NCI-H1048 (cell line): ENCODE measurements around the gene SLA2.
"Not testable (repeated sequence)": the region's sequence is repeated elsewhere in the genome, so short reads cannot be mapped to it uniquely, and the experiment has no call there.

Source experiments
- DNase-seq: peaks from one replicate; lab custom pipeline; 2025; lab: John Stamatoyannopoulos, UW

Gene SLA2

DNA sequence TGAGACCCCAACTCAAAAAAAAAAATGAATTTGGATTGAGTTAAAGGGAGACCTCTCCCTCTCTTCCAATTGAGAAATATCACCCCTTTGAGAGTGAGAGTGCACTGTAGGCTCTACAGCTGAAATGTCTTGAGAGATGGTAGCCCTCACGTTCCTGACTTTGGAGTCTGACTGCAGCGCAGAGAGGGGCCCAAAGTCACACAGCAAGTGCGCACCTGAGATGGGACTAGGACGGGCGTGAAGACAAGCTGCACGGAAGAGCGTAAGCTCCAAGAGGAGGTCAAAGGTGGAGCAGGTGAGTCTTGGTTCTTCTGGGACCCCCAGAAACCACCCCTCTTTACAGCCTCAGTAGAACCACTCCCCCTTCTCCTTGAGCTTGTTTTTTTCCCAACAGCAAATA, 643 bp downstream of the SLA2 start:
- no peak for DNase-seq

DNA sequence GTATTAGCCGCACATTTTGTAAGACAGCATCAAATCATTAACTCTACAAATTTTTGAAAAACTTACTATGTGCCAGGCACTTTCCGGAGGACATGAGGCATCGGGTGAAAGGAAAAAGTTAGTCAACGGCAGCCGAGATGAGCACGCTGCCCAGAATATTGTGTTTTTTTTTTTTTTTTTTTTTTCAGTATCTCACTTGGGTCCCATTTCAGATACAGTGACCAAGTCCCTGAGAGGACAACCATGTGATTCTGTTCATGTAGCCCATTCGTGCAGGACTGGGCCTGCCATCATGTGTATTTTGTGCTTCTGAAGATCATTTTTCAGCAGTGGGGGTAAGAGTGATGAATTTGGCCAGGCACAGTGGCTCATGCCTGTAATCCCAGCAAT, 1.3 kb downstream of the SLA2 start:
- no peak for DNase-seq

DNA sequence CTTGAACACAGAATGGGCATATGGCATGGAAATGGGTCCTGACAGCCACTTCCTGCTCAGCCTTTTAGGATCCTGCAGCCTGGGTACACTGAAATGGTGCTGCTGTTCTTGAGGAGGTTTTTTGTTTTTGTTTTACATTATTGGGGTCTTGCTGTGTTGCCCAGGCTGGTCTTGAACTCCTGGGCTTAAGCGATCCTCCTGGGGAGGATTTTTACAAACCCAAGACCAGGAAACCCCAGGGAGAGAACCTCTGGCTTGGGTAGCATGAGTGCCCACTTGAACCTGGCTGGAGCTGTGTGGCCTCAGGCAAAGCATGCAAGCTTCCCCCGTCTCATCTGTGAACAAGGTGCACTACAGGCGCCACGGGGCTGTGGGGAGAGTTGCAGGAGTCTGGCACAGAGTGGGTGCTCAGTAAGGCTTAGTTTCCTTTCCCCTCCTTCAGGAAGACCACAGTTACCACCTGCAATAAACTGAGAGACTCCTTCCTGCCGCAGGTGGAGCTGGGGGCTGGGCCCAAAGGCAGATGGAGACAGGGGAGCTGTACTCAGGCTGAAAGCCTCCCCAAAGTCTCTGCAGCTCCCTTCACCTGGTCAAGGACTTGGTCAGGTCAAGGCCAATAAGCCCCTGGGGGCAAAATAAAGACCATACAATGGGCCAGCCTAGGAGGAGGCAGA, 1.8 kb downstream of the SLA2 start:
- no peak for DNase-seq

DNA sequence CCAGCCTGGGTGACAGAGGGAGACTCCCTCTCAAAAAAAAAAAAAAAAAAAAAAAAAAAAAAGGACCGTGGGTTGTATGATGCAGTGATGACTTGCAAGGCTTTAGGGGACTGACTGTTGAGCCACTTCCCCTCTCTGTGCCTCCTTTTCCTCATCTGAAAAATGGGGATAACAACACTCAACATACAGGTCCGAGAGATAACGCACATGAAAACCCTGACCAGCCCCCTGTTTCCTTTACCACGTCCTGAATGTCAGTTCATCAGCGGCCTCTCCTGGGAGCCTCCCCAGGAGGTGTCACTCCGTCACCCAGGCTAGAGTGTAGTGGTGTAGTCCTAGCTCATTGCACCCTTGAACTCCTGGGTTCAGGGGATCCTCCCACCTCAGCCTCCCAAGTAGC, 3.9 kb downstream of the SLA2 start:
- DNase-seq = no peak

DNA sequence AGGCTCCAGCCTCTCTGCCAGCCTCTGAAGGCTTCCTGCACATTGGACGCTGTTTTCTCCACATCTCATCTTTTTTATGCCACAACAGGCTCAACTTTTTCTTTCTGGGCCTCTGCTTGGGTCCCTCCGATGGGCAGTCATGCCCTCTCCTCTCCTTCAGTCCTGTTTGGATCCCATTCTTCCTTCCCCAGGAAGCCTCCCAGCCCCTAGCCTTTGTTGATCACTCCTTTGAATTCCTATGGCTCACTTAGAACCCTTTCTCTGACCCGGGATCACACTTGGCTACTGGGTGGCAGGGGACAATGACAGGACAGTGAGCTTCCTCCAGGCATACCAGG, 4.5 kb downstream of the SLA2 start:
- no peak for DNase-seq

DNA sequence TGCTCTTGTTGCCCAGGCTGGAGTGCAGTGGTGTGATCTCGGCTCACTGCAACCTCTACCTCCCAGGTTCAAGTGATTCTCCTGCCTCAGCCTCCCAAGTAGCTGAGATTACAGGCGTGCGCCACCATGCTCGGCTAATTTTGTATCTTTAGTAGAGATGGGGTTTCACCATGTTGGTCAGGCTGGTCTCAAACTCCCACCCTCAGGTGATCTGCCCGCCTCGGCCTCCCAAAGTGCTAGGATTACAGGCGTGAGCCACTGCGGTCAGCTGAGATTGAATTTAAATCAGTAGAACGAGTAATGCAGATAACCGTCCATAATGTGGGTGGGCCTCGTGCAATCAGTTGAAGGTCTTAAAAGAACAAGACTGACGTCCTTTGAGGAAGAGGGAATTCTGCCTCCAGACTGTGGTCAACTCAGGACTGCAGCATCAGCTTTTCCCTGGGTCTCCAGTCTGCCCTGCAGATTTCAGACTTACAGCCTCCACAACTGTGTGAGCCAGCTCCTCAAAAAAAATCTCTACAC, 7.1 kb downstream of the SLA2 start:
- not testable (repeated sequence) for DNase-seq

DNA sequence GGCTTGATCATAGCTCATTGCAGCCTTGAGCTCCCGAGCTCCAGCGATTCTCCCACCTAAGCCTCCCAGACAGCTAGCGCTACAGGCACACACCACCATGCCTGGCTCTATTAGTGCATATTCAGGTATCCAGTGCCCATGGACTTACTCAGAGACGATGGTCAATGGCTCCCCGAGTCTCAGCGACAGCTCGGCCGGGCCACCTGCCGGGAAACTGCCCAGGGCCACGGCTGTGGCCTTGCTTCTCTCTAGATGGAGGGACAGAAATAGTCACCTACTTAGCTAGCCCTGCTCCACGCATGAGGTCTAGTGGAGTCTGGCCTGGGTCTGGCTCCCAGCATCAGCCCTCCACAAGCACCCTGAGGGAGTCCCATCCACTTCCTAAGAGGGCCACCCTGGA, 11.7 kb downstream of the SLA2 start:
- no peak for DNase-seq

DNA sequence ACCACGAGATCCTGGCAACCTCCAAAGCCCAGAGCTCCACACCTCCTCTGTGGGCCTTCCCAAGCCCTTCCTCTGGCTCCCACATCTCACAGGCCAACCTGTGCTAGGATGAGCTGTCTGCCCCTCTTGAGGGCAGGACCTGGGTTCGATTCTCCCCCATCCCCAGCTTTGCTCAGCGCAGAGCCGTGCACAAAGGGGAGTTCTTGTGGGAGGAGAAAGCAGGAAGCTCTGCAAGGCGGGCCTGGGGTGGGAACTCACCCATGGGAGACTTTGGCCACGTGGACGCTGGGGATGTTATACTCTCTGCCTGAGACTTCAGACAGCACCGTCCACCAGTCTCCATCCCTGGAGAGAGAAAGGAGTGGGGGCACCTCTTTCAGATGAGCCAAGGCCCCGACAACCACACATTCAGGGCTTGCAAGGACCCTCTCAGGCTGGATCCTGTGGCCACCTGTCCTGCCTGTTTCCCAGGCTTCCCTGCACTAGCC, 12.7 kb downstream of the SLA2 start:
- DNase-seq = no peak

DNA sequence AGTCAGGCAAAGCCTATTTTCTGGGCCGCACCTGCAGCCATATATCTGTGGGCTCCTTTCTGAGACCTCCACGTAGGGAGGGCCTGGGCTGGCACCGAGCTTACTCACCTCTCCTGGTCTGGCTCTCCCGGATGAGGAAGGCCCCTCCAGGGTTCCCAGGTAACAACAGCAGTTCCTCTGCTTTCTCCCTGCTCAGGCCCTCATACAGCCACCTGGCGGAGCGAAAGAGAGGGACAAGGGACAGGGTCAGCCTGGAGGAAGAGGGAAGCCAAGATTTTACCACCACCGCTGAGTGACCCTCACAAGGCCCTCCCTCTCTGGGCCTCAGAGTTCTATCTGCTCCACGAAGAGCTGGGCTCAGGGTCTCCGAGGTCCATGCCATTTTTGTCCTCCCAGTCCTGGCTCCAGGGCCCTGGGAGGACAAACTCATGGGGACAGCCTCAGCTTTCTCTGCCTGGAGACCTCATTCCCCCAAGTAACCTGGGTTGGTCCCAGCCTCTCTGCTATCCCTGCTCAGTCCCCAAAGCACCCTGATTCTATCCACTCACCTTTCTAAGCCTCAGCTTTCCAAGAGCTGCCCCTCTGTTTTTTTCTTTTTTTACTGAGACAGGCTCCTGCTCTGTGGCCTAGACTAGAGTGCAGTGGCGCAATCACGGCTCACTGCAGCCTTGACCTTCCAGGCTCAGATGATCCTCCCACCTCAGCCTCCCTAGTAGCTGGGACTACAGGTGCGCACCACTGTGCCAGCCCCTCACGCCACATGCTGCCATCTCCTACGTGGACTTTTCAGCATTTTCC, 13.3 kb downstream of the SLA2 start:
- DNase-seq = no peak

DNA sequence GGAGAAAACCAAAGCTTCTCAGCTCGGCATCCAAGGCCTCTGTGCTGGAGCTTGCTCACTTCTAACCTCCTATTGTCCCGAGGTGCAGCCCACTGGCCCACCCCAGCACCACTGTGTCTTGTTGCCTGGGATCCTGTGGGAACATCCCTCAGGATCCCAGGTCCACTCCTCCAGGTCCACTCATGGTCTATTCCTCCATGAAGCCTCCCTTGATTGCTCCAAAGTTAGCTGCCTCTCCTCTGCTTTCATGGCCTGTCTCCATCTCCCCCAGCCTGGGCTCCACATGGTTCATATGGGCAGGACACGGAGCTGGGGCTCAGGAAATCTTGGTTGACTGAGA, 13.9 kb downstream of the SLA2 start:
- DNase-seq = no peak

DNA sequence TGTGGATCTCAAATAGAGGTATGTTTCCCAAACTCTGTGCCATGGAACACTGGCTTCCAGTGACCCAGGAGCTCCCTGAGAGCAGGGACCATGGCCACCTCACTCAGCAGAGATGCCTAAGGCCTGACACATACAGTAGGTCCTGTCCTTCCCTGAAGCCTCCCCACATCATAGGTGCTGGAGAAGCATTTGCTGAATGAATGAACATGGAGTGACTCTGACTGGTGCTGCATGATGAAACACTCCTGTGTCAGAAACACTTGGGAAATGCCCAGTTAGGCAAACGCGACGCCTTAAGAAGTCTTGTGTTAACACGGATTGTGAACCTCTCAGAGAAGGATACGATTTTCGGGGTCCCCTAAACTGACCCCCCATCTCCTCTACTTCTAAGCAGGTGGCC, 14.3 kb downstream of the SLA2 start:
- no peak for DNase-seq

DNA sequence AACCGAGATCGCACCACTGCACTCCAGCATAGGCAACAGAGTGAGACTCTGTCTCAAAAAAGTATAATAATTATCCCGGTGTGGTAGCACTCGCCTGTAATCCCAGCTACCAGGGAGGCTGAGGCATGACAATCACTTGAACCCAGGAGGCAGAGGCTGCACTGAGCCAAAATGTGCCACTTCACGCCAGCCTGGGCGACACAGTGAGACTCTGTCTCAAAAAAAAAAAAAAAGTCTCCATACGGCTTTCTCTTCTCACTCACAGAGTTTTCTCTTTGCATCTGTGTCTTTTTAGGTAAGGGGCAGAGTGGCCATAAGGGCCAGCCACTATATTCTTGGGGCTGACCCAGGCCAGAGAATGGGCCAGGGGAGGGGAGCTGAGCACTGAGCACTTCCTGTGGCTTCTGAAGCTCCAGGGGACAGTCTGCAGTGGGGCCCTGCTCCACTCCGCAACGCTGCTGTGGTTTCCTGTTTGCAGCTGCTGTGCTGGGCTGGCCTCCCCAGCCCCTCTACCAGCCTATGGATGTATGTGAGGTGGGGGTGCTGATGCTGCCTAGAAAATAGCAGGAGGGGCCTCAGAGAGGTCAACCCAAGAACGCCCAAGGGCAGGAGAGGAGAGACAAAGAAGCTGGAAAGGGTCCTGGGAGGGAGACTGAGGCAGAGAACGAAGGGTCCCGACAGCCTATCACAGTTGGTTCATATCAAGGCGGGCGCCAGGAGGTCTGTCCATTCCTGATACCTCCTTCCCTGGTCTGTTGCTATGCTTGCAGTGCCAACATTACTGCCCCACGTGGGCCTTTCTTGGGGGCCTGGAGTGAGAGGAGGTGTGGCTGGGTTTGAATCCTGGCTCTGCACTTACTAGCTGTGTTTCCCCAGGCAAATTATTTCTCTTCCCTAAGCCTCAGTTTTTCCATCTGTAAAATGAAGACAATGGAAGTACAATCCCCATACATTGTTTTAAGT, 16.0 kb downstream of the SLA2 start:
- no peak for DNase-seq

DNA sequence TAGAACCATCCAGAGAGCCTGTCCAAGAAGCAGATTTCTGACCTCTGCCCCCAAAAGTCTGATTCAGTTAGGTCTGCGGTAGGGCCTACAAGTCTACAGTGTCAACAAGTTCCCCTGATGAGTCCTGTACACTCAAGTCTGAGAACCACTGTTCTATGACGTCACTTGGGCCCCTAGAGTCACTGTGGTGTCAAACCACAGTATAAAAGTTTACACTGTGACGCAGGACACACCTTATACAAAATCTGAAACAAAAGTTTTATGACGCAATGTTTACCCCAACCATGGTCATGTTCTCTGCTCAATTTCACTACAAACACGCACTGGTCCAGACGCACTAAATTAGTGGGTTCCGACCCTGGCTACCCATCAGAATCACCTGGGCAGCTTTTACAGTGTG, 17.9 kb downstream of the SLA2 start:
- DNase-seq = no peak

DNA sequence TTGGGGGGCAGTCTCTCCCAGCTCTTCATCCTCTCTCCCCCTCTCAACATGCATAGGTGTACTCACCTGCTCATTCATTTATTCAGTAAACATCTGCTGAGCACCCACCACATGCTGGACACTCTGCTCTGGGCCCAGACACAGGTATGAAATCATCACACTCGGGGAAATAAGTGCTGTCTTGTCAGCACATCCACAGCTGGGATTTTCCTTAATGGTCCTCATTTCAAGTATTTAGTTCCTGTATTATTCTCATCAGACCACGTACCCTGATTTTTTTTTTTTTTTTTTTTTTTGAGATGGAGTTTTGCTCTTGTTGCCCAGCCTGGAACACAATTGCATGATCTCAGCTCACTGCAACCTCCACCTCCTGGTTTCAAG, 21.1 kb downstream of the SLA2 start:
- no peak for DNase-seq

DNA sequence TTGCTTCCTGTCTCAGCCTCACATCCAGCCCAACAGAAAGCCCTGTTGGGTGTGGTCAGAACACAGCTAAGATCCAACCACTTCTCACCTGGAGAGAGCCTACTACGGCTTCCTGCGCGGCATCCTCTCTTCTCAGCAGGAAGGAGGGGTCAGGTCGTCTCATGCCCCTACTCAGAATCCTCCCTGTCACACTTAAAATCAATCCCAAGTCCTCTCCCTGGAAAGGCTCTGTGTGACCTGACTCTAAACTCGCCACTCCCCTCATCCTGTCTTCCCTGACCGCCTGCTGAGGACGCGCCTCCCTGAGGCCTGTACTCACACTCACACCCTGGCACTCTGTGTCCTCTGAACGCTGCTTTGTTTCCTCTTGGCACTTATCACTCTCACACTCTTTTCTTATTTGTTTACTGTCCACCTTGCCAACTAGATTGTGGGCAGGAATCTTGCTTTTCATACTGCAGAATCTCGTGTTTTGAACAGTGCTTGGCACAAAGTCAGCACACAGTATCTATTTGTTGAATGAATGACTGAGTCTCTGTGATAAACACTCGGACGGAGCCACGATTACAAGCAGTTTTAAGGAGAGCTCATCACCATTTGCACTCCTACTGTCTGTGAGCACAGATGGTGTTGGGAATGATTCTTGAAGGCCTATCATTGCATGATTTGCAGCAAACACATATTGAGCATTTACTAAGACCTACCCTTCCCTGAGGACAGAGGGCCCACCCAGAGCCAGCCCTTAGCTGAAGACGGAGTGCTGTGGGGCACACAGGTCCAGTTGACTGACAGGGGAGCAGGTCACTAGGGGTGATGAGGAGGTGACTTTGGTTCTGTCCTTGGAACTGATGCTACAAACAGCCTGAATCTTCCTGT, 21.7 kb downstream of the SLA2 start:
- DNase-seq = no peak

DNA sequence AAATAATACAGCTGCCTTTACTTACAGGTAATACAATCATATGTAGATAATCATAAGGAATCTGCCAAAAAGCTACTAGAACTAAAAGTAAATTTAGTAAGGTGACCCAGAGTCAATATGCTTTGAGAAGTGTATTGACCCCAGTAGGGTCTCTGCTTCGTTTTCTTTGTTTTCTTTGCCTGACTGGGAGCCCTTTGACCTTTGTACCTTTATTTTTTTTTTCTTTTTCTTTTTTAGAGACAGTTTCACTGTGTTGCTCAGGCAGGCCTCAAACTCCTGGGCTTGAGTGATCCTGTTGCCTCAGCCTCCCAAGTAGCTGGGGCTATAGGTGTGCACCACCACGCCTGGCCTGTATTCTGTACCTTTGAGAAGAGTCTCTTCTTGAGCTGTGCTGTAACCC, 22.6 kb downstream of the SLA2 start:
- no peak for DNase-seq

DNA sequence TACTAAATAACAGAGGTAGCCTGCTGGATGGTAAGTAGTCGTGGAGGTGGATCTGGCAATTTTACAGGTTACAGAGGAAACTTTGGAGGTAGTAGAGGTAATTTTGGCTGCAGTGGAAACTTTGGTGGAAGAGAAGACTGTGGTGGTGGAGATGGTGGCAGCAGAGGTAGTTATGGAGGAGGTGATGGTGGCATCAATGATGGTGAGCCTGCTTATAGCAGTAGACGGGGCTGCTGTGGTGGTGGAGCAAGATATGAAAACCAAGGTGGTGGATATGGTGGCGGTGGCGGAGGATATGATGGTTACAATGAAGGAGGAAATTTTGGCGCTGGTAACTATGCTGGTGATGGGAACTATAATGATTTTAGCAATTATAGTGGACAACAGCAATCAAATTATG, 25.1 kb downstream of the SLA2 start:
- DNase-seq = no peak

DNA sequence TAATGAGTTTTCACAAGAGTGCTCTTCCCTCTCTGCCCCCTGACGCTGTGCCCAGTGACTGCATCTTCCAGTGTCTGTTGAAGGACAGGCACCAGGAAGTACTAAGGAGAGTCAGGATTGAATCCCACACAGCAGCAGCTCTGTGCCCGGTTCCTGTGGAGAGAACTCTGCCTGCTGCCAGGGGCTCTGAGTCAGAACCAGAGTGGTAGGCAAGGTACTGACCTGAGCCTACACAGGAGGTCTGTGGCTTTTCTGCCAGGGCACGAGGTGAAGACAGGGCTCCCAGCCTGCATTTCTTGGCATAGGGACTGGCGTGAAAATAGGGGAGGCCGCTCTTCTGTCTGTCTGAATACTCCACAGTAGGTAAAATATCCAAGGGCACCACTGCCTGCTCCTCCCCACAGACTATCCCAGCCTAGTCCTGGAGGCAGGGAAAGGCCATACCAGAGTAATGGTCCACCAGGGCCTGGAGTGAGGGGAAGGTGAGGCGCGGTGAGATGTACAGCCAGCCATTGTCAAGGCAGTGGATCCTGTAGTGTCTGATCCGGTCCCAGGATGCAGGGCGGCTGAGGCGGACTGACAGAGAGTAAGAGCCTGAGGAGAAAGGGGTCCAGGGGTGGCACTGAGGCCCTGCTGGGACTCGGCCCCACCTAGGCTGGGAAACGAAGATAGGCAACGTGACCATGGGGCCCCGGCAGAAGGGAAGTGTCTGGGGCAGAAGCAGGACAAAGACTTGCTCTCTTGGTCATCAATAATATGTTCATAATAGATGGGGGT, 31.0 kb downstream of the SLA2 start:
- DNase-seq = no peak

DNA sequence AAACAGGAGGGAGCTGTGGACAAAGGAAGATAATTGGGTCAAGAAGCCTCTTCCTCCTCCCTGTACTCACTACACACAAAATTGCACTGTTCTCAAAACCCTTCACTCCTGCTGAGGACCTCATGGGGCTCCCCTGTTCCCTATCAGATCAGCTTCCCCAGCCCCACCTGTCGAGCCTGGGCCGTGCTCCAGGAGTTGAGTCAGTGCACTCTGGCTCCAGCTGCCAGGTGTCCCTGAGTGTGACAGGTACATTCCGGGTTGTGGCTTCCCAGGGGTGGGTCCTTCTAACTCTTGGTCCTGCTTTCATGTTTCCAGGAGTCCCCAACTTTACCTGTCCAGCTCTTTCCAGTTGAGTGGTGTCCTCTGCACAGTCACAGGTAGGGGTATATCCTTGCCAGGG, 32.0 kb downstream of the SLA2 start:
- DNase-seq = no peak

DNA sequence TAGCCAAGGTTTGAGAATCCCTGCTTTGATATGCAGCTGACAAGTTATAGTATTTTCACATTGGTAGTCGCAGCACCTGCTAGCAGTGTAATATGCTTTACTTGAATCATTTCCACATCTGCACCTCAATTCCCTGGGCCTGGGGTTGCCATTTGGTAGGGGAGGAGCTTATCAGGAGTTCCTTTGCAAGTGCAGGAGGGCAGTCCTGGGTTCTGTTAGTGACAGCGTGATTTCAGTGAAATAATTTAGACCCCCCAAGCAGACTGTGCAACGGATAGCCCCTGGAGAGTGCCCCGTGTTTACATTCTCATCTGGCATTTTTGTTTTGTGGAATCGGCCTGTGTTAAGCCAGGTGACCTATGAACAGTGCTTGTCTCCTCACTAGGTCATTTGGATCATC, 34.4 kb downstream of the SLA2 start:
- no peak for DNase-seq

DNA sequence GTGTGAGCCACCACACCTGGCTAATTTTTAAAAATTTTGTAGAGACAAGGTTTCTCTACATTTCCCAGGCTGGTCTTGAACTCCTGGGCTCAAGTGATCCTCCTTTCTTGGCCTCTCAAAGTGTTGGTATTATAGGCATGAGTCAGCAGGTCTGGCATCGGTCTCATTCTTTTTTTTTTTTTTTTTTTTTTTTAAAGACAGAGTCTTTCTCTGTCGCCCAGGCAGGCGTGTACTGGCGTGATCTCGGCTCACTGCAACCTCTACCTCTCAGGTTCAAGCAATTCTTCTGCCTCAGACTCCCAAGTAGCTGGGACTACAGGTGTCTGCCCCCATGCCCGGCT, 37.6 kb downstream of the SLA2 start:
- not testable (repeated sequence) for DNase-seq
